ENCODE results near the gene ISG20. TPM values are rescaled to one million over a fixed set of nuclear protein-coding genes. Genes with fewer than 3 reads are reported as not detected.
"Not testable (repeated sequence)": the region's sequence is repeated elsewhere in the genome, so short reads cannot be mapped to it uniquely, and the experiment has no call there.

The ISG20 gene
- total RNA-seq, 1 donor from 2014 or later: 2.5 TPM

DNA sequence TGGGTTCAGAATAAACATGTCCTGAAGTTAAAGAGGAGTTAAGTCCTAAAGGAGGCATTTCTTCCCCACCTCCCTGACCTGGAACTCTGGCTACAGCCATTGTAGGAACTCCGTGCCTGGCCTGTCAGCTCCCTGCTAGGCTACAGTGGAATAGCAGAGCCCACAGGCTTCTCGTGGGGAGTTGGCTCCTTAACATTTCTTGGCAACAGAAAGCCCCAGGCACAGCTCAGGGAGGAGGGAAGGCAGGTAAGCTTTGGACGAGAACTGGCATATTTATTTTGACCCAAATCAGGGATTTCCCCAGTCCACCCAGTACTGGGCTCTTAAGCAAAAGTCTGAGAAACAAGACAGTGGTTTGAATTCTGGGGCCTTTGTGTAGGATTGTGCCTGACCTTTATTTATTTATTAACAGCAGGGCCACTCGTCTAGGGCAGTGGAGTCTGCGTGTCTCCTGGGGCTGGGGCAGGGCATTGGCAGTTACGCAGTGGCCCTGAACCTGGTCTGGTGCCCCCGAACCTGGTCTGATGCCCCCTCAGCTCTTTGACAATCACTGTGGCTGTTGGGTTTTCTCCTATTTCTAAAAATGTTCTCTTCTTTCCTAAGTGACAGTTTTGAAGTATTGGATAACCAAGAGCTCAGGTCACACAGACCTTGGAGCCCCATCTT lies 7.9 kb upstream of the ISG20 start:
- DNase-seq (no peak), ATAC-seq (ENCODE audit: poor library complexity) (no peak)
- intact Hi-C loops (cut with DNase I): no loop called here

DNA sequence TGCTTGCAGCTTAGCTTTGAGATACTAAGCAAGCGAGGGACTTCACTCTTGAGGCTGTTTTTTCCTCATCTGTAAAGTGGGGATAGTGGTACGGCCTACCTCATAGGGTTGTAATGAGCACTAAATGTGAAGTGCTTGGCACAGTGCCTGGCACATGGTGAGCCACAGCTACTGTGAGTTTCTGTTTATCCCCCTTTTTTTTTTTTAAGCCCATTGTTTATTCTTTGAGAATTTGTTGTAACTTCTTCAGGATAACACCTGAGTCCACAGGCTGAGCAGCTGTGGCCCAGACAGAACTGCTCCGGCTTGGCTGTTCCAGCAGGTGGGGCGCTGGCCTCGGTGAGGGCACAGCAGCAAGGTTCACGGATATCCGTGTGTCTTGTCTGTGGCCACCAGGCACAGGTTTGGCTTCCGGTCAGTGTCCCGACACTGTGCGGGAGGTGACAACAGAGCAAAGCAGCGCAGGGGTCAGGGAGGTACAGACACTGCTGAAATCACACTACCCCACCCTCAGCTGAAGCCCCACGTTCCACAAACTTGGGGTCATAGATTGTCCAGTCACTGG lies 7.3 kb upstream of the ISG20 start:
- DNase-seq (no peak), ATAC-seq (ENCODE audit: poor library complexity) (no peak)
- intact Hi-C loops (cut with DNase I): no loop called here

DNA sequence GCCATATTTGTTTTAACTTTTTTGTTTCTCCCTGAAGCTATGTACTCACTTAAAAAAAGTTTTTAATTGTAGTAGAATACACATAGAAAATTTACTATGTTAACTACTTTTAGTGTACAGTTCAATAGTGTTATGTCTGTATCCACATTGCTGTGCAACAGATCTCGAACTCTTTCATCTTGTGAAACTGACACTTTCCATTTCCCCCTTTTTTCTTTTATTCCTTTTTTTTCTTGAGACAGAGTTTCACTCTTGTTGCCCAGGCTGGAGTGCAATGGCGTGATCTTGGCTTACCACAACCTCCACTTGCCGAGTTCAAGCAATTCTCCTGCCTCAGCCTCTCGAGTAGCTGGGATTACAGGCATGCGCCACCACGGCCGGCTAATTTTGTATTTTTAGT lies 6.0 kb upstream of the ISG20 start:
- ATAC-seq (ENCODE audit: poor library complexity); DNase-seq; intact Hi-C loops (cut with DNase I): not testable (repeated sequence)

DNA sequence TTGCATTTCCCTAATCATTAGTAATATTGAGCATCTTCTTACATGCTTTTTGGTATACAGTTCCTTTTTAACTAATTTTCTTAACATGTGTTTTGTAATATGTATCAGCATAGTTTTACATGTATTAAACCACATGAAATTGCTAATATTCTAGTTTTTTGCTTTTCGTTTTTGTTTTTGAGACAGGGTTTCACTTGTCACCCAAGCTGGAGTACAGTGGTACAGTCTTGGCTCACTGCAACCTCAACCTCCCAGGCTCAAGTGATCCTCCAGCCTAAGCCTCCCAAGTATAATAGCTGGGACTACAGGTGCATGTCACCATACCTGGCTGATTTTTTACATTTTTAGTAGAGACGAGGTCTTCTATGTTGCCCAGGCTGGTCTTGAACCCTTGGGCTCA lies 4.4 kb upstream of the ISG20 start:
- DNase-seq (no peak), ATAC-seq (ENCODE audit: poor library complexity) (no peak)
- intact Hi-C loops (cut with DNase I): no loop called here

DNA sequence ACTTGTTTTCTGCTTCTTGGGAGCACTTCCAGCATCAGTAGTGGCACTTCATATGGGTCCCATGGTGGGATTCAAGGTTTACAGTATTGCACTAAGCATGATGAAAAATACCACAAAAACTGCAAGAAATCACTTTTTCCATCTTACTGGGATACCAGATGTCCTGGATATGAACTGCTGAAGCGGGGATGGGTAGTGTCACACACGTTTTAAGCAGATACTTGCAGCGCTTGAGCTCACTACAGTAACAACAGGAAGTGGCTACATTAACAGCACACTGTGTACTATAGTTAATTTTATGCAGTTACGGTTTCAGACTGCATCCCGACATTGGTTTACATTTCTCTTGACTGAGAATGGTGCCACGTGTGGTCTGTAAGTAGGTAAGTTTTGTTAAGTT lies 3.5 kb upstream of the ISG20 start:
- ATAC-seq (ENCODE audit: poor library complexity) (no peak), DNase-seq (no peak)
- intact Hi-C loops (cut with DNase I): no loop called here

DNA sequence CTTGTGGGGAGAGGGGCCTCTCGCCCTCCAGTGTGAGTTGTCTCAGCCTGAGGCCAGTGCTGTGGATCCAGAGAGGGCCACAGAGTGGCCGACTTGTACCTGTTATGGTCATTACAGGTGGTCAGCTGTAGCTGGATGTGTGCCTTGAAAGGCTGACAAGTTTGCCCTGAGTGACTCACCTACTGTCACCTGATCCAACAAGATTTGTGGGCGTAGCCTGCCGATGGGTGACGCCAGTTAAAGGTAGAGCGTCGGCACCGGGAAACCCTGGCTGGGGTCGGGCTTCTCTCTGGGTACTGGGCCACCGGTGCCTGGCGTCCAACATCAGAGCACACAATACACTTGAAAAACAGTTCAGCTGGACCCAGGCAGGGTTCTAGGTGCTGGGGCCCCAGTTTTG lies 2.8 kb upstream of the ISG20 start:
- ATAC-seq (ENCODE audit: poor library complexity) (no peak), DNase-seq (no peak)

DNA sequence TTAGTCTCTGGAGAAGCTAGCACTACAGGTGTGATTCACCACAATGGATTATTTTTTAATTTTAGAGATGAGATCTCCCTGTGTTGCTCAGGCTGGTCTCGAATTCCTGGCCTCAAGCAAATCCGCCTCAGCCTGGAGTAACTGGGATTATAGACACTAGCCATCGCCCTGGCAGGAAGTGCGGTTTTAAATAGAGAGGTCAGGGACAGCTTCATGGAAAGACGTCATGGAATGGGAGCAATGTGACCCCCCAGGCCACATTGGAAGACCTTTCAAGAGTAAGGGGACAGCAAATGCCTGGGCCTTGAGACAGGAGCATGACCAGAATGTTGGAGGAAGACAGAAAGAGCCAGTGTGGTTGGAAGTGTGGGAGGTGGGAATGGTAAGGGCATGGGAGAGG lies 2.2 kb upstream of the ISG20 start:
- ATAC-seq (ENCODE audit: poor library complexity): no peak
- intact Hi-C loops (cut with DNase I): no loop called here
- DNase-seq: no peak

More for the DNA sequence above, 2.8 kb upstream of the ISG20 start:
- intact Hi-C loops (cut with DNase I): no loop called here

DNA sequence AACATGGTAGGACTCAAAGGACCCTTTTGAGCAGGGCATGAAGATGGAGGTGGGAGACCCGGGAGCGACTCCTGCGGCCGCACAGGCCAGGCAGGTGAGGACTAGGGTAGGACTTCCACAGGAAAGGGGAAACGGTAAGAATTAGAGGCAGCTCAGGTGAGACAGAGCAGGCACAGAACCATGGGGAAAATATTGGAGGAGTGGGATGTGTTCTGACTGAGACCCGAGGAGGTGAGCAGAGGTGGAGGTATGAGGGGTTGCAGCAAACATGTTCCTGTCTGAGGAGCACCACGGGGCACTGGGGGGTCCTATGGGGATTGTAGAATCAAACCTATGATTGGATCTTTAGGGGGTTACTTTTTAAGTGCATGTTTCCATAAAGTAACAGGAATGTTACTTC lies 1.4 kb upstream of the ISG20 start:
- DNase-seq: no peak
- ATAC-seq (ENCODE audit: poor library complexity): no peak
- intact Hi-C loops (cut with DNase I): no loop called here

DNA sequence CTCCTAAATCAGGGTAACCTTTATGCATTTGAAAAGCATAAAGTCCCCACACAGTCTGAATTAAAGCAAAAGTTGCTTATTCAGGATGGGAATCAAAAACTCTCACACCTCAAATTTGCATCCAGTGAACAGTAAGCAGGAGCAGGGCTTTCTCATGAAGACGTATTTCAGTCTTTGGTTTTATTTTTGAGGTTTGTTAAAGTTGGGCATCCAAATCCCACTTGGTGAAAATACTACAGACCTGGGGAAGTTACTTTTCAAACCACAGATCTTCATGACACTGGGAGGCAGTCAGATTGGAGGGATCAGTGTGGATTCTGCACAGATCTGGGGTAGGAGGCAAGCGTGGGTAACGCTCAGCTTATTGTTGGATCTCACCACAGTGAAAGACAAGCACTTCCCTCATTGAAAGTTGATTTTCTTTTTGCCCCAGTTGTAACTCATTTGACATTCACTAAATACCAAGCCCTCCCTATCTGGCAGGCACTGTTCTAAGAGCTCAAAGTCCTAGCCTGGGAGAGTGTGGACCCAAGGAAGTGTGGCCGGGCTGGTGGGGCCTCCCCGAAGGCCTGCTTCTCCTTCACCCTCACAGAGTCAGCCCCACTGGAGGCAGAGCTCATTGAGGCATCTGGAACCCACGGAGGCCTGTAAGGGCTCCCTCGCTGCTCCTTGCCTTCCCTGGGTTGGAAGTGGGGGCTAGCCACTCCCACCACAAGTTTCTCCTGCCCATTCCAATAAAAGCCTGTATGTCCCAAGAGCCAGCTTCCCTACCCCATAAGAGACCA lies 783 bp upstream of the ISG20 start:
- intact Hi-C loops (cut with DNase I): no loop called here
- ATAC-seq (ENCODE audit: poor library complexity): peak; percentile 19
- no peak for DNase-seq

DNA sequence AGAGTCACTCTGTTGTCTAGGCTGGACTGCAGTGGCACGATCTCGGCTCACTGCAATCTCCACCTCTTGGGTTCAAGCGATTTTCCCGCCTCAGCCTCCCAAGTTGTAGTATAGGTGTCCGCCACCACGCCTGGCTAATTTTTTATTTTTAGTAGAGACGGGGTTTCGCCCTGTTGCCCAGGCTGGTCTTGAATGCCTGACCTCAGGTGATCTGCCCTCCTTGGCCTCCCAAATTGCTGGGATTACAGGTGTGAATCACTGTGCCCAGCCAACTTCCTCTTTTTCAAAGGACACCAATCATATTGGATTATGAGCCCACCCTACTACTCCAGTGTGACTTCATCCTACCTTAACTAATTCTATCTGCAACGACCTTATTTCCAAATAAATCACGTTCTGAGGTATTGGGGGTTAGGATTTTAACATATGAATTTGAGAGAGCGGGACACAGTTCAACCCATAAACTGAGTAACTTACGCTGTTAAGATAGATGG lies 3.2 kb downstream of the ISG20 start:
- ATAC-seq (ENCODE audit: poor library complexity): no peak
- no peak for DNase-seq
- intact Hi-C loops (cut with DNase I): no loop called here

DNA sequence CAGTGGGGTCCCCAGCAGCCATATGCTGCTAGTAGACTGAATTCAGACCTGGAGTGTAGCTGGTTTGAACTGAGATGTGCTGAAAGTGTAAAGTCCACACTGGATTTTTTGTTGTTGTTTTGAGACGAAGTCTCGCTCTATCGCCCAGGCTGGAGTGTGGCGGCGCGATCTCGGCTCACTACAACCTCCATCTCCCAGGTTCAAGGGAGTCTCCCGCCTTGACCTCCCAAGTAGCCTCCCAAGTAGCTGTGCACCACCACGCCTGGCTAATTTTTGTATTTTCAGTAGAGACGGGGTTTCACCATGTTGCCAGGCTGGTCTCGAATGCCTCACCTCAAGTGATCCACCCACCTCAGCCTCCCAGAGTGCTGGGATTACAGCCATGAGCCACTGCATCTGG lies 3.7 kb downstream of the ISG20 start:
- DNase-seq; ATAC-seq (ENCODE audit: poor library complexity); intact Hi-C loops (cut with DNase I): not testable (repeated sequence)

DNA sequence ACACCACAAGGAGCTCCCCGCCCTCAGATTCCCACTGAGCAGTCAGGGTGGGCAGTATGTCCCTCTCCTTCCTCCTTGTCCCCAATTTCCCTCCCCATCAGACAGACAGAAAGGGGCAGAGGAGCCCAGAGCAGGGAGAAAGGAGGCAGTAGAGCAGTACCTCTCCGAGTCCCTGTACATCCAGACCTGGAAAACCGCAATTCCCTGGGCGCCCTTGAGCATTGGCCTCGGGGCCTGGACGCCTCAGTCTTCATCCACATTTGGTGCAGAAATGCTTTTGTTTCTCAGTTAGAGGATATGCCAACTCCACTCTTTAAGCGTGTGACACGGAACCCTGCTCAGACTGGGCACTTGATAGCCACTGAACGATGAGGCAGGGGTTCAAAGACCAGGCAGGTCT lies 5.9 kb downstream of the ISG20 start:
- intact Hi-C loops (cut with DNase I): no loop called here
- no peak for ATAC-seq (ENCODE audit: poor library complexity)

DNA sequence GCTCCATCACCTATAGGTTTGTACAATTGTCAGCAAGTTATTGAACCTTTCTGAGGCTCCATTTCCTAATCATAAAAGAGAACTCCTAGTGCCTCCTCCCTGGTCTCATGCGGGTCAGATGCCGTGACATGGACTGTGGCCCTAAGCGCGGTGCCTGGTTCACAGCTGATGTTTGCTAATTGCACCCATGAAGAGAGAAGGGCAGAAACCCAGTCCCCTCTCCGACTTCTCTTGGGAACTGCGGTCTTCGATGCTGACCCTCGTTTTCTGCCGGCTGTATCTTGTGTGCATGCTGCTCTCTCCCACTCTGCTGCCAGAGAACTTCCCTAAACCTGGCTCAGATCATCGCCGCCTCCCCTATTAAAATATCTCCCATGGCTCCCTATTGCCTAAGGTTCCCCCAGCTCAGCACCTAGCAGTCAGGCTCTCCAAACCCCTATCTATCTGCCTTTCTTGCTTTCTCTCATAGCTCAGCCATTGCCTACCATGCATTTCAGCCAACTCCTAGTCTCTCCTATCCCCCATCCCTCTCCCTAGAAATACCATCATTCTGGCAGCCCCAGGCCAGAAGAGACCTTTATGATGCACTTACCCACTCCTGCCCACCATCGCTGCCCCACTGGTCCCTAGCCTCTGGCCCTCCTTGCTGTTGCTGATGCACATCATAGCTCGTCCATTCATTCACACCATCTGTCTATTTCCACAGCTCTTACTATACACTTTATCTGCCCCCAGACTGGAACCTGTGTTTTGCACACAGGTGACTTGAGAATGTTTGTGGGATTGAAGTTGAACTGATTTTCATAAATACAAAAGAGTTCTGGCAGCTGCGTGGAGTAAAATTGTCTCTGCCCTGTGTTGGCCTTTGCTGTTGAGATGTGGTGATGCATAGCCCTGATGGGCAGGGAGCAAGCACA lies 6.6 kb downstream of the ISG20 start:
- intact Hi-C loops (cut with DNase I): no loop called here
- DNase-seq (no peak), ATAC-seq (ENCODE audit: poor library complexity) (no peak)

More for the DNA sequence above, 5.9 kb downstream of the ISG20 start:
- no peak for DNase-seq

DNA sequence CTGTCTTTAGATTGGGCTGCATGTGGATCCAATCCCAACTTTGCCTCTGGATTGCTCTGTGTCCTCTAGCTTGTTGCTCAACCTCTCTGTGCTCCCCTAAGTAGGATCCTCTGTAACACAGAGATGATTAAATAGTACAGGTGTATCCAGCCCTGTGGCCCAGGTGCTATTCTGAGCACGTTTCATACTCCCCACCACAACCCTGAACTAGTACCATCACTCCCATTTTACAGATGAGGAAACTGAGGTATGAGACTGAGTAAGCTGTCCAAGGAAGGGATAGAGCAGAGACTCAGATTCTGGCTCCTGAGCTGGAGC lies 7.2 kb downstream of the ISG20 start:
- DNase-seq (no peak), ATAC-seq (ENCODE audit: poor library complexity) (no peak)
- intact Hi-C loops (cut with DNase I): no loop called here

DNA sequence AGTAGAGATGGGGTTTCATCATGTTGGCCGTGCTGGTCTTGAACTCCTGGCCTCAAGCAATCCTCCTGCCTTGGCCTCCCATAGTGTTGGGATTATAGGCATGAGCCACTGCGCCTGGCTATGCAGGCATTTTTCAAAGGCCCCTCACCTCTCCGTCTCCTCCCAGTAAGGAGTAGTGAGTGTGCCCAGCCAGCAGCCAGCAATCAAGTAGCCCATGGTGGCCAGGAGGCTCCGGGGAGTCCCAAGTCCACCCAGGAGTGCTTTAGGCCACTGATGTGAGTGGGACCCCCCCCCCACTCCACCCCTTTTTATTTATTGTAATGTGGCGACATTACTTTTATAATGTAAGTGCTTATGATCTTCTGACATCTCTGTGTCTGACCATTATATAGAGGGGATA lies 8.1 kb downstream of the ISG20 start:
- intact Hi-C loops (cut with DNase I): no loop called here
- ATAC-seq (ENCODE audit: poor library complexity): no peak
- no peak for DNase-seq

DNA sequence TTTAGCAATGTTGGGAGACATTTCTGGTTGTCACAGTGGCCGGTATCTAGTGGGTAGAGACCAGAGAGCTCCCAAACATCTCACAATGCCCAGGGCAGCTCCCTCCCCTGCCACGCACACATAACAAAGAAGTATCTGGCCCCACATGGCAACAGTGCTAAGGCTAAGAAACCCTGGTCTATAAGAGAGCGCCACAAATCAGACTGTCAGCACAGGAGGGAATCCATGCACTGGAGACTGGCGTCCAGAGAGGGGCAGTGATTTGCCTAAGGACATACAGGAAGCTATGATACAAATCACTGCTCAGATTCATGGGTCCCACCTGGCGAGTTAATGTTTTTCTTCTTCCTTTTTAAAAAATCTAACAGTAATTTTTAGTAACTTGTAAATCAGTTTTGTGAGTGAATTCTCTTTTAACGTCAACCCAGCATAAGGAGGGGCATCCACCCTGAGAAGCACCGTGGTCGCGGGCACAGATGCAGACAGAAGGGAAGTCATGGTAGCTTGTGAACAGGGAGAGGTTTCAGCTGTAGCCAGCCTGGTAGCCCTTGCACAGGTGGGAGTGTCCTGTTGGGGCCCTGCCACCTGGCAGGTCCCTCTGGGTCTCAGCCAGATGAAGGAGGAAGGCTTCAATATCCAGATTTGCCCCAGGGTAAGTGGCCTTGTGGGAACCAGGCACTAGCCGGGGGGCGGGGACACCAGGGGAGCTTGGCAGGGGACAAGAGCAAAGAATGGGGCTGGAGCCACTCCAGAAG lies 8.7 kb downstream of the ISG20 start:
- ATAC-seq (ENCODE audit: poor library complexity): no peak
- intact Hi-C loops (cut with DNase I): no loop called here
- no peak for DNase-seq

DNA sequence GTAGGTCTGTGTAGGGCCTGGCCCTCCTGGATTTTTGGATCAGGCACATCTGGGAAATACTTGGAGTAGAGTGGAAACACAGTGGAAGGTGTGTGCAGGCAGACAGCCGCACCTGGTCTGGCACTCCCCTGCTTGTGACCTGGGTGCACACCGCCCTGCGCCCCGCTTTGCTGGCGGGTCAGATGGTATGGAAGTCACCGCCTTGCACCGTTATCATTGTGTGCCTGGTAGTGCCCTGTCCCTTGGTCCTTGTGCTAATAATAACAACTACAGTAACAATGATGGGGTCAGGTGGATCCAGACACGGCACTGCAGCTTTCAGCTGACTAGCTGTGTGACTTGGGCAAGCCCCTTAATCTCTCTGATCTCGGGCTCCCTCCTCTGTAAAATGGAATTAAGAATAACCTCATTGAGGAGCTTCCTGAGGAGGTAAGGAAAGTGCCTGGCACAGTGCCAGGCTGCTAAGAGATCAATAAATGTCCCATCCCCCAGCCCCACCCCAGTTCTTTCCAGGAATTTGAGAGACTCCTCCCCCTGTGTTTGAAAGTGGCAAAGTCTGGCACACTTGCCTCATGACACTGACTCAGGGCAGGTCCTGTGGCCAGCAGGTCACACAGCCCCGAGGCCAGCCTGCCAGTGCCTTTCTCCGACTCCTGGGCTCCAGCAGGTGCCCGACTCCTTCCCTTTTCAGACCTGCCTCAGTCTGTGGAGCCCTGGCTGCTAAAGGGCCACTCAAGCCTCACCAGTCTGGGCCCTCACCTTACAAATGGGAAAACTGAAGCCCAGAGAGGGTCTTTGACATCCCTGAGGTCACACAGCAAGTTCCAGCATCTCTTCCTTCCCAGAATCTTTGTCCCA lies 9.8 kb downstream of the ISG20 start:
- intact Hi-C loops (cut with DNase I): no loop called here
- DNase-seq (no peak), ATAC-seq (ENCODE audit: poor library complexity) (peak; percentile 53)
